HEK293T (cell line): ENCODE data around the gene DCAF12.

Experiments
- ARNT ChIP-seq: fragments of 450-650 bp; IDR thresholded peaks from 2 replicates; pipeline ENCODE4 v1.6.1; 2017; ENCODE audit warnings: mild to moderate bottlenecking
- LEF1 ChIP-seq: fragments of 450-650 bp; IDR thresholded peaks from 2 replicates; pipeline ENCODE4 v1.6.1; 2017; ENCODE audit warnings: mild to moderate bottlenecking, borderline replicate concordance
- NFRKB ChIP-seq: fragments of 450-650 bp; IDR thresholded peaks from 2 replicates; pipeline ENCODE4 v1.6.1; 2016; ENCODE audit warnings: mild to moderate bottlenecking, moderate library complexity

- TF ChIP-seq ARNT = no peak
- TF ChIP-seq NFRKB = no peak
- TF ChIP-seq LEF1 = no peak
These were observed 18.7 kb upstream of the DCAF12 start for GRCh38 chr9:34145165-34145564.
